Measurements from ENCODE around the gene VAPA.

VAPA gene, protein sequence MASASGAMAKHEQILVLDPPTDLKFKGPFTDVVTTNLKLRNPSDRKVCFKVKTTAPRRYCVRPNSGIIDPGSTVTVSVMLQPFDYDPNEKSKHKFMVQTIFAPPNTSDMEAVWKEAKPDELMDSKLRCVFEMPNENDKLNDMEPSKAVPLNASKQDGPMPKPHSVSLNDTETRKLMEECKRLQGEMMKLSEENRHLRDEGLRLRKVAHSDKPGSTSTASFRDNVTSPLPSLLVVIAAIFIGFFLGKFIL

DNA sequence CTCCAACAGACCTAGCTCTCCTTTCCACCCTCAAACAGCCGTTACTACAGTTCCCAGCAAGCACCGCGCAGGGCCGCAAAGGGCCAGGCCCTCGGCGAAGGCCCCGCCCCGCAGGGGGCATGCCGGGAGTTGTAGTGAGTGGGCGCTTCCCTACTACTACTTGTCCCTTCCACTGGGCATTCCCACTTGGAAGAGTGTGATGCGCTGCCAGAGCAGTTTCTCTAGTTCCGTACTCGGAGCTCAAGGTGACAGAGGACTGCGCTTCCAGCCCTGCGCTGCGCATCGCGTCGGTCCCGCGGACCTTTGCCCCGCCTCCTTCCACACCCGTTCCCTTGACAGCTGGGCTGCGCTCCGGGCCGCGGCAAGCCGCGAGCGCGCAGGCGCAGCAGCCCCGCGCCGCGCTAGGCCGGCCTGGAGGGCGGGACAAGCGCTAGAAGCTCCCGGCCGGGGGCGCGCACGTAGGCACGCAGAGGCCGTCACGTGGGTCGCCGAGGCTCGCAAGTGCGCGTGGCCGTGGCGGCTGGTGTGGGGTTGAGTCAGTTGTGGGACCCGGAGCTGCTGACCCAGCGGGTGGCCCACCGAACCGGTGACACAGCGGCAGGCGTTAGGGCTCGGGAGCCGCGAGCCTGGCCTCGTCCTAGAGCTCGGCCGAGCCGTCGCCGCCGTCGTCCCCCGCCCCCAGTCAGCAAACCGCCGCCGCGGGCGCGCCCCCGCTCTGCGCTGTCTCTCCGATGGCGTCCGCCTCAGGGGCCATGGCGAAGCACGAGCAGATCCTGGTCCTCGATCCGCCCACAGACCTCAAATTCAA is at the start of gene VAPA:
VAPA (plus strand) TSS at position 491 of the 808 bp plus-strand sequence; CDS start at position 732, 241 bp downstream.
- DNase-seq, result peak; percentile 89 to 93

DNA sequence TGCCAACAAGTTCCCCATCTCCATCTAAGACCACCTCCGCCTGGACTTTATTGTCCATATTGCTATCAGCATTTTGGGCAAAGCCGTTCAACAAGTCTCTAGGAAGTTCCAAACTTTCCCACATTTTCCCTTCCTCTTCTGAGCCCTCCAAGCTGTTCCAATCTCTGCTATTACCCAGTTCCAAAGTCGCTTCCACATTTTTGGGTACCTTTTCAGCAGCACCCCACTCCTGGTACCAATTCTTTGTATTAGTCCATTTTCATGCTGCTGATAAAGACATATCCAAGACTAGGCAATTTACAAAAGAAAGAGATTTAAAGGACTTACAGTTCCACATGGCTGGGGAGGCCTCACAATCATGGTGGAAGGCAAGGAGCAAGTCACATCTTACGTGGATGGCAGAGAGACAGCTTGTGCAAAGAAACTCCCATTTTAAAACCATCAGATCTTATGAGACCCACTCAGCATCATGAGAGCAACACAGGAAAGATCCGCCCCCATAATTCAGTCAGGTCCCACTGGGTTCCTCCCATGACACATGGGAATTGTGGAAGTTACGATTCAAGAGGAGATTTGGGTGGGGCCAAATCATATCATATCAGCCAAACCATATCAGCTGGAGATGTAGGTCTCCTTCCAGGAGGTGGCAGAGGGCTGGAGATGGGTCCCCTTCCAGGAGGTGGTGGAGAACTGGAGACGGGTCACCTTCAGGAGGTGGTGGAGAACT is 47.9 kb upstream of the VAPA start:
- DNase-seq, result no peak

DNA sequence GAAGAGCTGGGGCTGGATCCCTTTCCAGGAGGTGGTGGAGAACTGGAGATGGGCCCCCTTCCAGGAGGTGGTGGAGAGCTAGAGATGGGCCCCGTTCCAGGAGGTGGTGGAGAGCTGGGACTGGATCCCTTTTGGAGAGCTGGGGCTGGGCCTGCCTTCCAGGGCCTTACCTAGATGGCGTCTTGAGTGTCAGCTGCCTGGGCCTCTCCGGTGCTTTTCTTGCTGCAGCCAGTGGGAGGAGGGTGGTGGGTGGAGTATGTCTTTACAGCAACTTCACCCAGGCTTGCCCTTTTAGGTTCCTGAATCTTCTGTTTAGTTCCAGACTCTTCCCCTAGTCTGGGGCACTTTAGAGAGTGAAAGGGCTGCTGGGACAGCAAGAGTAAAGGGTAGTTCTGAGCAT is 47.2 kb upstream of the VAPA start:
- DNase-seq, result no peak

DNA sequence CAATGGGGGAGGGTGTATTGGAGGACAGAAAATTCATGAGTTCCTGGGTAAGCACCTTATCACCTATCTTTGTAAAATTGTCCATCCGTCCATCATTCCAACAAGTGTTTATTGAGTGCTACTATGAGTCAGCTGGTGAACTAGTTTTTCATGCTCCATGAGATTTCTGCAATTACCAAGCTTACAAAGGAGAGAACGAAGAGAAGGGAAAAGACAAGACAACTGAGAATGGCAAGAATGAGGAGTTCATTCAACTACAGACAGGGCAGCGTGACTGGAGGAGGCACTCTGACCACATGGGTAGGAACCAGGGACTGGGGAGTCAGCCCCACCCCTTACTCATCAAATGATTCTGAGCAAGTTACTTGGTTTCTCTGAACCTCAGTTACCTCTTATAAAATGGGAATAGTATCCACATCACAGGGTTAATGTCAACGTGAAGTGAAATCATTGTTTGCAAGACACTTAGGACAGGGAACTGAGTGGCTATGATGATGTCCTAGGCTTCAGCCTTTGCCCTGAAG is 46.7 kb upstream of the VAPA start:
- no peak for DNase-seq

DNA sequence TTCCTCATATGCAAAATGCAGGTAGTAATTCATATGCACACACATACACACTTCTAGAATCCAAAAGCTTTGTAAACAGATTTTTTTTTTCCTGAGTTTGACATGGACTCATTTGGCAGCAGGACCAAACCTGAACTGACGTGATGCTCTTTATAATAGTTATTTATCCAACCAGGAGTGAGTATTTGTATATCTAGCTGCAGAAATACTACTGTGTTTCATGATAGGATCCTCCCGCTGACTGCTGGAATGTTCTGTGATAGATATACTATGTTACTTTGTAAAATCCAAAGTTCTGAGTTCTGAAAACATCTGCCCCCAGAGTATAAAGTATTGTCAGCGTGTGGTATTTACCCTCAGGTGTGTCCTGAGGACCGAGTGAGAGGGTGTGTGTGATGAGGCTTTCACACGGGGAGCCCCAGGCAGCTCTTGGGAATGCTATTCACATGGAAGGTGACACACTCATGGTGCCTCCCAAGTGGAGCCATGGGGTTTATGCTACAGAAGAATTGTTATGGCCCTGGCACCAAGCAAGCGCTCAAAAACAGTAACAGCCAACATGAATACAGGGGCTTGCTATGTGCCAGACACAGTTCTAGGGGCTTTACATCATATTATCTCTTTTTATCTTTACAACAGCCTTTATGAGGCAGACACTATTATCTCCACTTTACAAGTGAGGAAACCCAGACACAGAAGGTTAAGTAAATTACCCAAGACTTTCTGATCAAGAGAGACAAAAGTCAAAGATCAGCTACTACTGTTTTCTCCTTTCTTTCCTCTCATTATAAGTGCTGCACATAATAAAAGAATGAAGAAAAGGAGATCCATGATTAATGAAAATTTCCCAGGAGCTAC is 44.7 kb upstream of the VAPA start:
- DNase-seq, result no peak

DNA sequence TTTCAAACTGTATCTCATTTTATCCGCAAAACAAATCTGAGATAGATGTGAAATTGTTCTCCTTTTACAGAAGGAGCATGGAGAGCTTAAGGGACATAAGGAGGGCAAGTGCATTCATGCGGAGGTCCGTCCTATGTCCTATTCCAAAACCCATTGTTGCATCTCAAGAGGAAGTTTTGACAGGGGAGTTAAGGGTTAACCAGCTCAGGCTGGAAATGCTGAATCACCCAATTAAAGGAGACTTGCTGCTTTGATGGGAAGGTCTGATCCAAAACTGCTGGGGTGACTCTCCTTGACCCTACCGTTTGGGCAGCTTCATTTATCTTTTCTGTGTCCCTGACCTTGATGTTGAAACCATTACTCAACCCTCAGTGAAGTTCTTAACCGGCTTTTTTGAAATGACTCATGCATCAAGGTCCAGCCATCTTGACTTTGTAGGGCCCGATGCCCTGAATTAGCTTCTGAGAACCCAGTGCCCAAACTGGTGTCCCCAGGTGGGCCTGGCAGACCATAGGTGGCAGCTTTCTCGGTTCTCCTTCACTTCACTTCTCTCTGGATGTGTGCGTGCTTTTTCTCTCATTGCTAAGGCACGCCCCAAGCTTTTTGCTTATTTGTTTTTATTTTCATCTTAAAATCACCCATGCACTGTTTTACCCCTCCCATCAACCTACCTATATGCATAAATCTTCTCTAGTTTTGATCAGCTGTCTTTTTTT is 43.9 kb upstream of the VAPA start:
- no peak for DNase-seq

DNA sequence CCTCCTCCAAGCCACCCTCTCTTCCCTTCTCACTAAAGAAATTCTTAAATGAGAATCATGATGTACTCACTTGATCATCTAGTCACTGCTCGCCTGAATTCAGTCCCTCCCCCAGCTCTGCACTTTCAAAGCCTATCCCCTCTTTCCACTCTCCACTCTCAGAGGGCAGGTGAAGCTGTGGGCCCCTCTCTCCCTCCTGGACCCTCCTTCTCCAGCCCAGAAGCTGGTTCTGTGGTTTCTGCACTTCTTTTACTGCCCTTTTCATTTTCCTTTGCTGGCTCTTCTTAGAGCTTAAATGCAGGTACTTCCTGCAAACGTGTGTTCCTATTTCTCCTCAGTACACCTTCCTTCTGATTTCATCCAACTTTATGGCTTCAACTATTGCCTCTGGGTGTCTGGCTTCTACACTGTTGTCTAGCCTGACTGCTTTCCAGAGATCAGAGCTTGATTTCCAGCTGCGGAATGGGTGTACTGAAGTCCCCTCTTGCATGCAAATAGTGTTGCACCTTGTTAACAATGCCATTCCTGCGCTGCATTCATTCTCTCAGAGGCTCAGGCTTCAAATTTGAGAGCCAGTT is 43.3 kb upstream of the VAPA start:
- DNase-seq, result no peak

DNA sequence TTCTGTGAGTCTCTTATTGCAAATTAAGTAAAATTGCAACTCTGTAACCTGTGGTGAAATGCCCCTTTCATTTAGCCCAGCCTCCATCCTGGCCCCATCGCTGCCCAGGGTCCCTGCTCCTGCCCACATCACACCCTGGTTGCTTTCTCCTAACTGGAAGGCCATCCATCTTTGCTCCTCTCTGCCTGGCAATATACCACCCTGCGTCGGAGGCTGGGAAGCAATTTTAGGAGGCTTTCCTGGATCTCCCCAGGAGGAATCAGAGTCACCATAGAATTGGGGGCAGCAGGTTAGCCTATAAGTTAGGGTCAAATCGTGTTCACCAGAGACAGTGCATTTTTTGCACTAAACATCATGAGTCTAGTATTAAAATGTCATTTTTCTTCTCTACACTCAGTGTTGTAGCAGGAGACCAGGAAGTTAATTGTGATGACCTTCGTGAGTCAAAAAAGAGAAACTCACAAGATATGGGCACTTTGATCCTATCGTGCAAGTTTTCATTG is 42.5 kb upstream of the VAPA start:
- no peak for DNase-seq

DNA sequence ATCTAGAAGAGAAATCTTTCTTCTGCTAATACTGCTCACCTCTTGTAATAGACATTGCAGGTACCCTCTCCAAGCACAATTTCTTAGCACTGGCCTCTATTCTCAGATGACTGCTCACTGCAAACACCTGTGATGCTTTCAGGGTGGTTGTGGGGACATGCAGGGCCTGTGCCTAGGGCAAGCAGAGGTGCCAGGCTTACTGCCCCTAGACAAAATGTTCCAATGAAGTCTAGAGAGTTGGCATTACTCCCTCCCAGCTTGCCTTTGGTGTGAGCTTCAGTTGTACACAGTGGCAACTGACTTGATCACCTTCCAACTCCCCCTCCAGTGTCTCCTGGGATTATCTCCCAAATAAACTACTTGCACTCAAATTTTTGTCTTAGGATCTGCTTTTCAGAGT is 41.0 kb upstream of the VAPA start:
- DNase-seq, result no peak

DNA sequence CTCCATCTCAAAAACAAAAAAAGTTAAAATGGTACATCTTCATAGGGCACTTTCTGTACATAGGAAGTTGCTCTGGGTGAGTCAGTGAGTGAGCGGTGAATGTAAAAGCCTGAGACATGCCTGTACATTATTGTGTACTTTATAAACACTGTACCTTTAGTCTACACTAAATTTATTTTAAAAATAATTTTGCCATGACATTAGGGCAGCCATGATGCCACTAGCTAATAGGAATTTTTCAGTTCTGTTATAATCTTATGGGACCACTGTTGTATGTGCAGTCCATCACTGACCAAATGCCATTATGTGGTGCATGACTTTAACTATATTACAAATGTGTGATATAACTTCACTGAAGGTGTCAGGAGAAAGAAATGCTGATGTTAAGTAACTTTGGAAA is 39.1 kb upstream of the VAPA start:
- DNase-seq, result no peak

DNA sequence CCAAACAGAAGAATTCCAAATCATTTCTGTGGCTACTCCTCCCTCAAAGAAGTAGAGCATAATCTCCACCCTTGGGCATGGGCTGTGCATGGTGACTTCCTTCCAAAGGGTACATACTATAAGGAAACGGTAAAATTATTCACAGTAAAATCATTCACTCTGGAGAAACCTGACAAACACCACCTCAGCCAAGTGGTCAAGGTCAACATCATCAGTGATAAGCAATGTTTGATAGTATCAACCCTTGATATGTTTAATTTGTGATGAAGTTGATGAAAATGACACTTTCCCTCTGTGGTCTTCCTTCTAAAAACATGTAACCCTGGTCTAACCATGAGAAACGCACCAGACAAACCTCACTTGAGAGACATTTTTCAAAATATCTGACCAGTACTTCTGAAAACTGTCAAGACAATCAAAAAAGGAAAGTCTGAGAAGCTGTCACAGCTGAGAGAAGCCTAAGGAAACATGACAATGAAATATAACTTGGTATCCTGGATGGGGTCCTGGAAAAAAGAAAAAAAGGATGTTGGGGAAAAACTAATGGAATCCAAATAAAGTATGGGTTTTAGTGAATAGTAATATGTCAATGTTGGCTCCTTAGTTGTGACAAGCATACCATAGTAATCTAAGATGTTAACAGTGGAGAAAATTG is 37.5 kb upstream of the VAPA start:
- no peak for DNase-seq

DNA sequence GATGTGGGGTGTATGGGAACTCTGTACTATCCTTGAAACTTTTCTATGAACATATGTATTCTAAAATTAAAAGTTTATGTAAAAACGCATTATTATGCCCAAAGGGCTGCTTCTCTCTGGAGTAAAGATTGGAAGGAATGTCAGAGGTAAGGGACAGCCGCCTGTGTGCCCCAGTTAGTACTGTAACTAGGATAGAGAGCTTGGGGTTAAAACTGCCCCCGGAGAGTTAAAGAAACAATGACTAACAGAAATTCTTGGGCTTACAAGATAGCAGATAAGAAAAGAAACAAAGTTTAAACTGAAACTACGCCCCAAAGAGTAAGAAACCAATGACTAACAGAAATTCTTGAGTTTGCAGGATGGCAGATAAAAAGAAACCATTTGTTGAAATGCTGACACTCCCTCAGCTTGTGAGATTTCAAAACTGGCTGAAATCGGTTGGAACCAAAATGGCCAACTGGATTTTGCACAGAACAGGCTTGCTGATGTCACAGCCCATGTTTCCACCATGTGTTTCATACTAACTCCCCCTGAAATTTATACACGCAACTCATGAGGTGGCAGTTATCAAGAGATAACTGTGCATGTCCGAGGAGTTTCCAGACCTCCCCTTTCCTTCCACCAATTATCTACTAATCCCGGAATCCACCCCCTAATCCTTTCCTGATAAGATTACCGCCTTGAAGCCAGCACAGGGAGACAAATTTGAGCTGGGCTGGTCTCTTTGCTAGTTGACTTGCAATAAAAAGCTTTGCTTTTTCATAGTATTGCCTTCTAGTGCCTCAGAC is 36.8 kb upstream of the VAPA start:
- peak in 1 of 2 experiments; percentile 33 for DNase-seq

DNA sequence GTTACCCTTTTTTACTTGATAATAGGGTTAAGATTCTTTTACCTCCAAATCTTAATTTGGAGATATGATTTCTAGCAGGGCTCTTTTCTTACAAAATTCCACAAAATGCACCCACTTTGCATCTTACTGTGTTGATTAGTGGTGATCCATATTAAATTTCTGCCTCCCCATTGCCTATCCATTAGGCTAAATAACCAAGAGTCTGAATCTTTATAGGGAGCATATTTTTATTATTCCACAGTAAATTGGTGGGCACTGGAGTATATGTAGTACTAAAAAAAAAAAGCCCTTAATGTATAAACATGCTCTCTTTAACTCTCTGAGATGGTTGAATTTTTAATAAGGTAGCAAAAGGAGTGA is 36.2 kb upstream of the VAPA start:
- DNase-seq, result no peak

DNA sequence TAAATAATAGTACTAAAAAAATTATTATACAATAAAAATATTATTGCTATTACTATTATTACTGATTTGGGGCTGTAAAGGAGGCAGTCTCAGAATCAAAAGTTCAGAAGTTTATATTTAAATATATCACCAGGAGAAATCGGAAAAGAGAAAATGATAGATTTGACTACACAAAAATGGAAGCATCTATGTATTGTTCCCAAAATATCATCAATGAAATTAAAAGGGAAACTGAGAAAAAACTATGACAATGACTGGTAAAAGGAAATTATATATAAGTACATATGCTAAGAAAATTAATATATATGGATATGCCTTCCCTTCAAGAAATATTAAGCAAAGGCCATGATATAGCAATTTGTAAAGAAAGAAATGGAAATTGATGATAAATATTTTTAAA is 35.7 kb upstream of the VAPA start:
- no peak for DNase-seq

DNA sequence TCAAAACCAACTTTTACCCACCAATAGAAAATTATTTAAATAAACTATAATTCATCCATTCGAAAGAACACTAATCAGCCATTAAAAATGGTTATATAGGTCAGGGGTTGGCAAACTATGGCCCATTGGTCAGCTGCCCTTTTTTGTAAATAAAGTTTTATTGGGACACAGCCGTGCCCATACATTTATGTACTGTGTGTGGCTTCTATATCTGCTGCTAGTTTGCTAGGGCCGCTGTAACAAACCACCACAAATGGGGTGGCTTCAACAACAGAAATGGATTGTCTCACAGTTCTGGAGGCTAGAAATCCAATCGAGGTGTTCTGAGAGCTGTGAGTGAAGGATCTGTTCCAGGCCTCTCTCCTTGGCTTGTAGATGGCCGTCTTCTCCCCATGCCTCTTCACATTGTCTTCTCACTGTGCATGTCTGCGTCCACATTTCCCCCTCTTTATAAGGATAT is 35.0 kb upstream of the VAPA start:
- DNase-seq, result no peak

DNA sequence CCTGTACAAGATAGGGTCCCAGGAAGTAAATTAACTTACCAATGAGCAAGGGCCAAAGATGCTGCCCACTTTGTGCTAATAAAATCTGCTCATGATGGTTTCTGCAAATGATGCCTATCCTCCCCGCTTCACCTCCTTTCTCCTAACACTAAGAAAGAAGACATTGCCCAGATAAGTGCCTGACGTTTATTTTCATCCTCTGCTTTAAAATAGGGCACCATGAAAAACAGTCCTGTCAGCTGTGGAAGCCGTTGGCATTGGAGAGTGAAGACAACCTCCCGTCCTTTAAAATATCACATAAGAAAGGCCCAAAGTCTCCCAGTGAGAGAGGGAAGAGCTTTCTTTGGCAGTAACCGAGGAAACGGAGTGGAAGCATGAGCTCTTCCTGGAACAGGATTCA is 29.7 kb upstream of the VAPA start:
- DNase-seq, result no peak

DNA sequence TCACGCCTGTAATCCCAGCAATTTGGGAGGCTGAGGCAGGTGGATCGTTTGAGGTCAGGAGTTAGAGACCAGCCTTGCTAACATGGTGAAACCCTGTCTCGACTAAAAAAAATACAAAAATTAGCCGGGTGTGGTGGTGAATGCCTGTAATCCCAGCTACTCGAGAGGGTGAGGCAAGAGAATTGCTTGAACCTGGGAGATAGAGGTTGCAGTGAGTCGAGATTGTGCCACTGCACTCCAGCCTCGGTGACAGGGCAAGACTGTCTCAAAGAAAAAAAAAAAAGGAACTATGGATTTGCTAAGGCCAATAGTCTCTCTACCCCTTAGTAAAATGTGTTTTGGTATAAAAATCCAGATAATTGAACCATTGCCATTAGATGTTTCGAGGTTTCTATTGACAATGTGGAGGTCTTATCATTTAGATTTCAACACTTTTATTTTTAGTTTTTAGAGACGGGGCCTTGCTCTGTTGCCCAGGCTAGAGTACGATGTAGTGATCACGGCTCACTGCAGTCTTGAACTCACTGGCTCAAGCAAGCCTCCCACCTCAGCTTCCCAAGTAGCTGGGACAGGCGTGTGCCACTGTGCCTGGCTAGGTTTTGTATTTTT is 29.2 kb upstream of the VAPA start:
- no peak for DNase-seq

DNA sequence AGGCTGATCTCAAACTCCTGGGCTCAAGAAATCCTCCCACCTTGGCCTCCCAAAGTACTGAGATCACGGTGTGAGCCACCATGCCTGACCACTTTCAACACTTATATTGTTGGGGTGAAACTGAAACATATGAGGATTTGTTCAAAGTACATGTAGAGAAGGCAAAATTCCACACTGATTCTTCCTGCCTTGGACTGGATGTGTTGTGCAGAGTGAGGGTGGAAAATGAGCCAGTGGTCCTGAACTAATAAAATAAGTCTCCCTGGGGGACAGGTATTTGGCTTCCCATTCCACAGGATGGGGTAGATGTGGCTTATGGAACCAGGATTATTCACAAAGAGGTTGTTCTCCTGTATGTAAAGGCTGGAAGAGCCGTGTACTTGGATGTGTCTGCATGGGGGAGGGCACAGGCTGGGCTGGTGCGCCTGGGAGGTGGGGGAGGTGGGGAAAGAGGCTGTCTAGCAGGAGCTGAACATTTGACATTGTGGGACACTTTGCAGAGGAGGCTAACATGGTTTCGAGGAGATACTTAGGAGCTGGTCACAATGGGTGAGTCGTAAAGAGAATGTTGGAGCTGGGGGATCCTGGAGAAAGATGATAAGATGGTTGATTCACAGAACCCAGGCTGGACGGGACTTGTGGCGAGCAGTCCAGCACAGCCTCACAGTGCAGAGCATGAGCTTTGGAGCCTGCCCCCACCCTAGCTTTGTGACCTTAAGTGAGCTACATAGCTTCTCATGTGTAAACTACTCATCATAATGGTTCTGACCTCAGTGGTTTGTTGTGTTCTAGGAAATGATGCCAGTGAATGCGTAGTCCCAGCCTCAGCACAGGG is 28.4 kb upstream of the VAPA start, which contains the start of gene TXNDC2:
TXNDC2 (plus strand) TSS at position 804 of the 835 bp plus-strand sequence. CDS start 708 bp downstream, outside the sequence.
- DNase-seq, result no peak

DNA sequence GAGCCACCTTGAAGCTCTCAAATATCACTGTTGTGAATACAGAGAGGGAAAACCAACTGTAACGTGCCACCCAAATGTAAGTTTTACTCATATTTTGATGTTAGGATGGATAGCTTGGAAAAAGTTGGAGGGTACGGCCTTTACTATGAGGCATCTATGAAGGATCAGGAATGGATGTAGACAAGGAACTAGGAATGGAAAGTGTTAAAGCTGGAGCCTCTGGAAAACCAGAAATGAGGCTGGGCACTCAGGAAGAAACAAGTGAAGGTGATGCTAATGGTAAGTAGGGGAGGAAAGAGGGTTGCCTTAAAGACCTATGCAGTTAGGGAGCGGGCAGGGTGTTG is 27.8 kb upstream of the VAPA start:
- no peak for DNase-seq

Measured in NCI-H524 (cell line).